ENCODE results near the gene TRIO.

DNA sequence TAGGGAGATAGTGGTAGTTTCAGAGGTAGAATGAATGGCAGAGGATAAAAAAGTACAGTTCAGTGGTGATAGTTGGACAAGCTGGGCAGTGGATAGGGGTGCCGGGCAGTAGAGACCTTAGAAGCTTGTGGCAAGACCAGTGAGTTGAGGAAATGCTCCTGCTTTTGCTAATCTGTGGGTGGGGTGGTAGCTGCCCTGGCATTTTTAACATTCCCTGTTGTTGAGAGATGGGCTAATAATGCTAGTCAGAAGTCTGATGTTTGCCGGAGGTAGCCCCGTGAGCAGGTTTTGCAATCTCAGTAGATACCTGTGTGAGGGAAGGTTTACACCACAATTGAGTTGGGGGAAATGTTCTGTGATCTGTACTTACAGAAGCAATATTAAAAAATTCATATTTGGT is 91.1 kb downstream of the TRIO start:
- TF ChIP-seq, protein P1, sequence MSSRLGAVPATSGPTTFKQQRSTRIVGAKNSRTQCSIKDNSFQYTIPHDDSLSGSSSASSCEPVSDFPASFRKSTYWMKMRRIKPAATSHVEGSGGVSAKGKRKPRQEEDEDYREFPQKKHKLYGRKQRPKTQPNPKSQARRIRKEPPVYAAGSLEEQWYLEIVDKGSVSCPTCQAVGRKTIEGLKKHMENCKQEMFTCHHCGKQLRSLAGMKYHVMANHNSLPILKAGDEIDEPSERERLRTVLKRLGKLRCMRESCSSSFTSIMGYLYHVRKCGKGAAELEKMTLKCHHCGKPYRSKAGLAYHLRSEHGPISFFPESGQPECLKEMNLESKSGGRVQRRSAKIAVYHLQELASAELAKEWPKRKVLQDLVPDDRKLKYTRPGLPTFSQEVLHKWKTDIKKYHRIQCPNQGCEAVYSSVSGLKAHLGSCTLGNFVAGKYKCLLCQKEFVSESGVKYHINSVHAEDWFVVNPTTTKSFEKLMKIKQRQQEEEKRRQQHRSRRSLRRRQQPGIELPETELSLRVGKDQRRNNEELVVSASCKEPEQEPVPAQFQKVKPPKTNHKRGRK (CRISPR knock-in tag; IDR thresholded peaks at IDR 0.05; ENCODE audit: borderline replicate concordance): no peak
- TF ChIP-seq, protein P2, sequence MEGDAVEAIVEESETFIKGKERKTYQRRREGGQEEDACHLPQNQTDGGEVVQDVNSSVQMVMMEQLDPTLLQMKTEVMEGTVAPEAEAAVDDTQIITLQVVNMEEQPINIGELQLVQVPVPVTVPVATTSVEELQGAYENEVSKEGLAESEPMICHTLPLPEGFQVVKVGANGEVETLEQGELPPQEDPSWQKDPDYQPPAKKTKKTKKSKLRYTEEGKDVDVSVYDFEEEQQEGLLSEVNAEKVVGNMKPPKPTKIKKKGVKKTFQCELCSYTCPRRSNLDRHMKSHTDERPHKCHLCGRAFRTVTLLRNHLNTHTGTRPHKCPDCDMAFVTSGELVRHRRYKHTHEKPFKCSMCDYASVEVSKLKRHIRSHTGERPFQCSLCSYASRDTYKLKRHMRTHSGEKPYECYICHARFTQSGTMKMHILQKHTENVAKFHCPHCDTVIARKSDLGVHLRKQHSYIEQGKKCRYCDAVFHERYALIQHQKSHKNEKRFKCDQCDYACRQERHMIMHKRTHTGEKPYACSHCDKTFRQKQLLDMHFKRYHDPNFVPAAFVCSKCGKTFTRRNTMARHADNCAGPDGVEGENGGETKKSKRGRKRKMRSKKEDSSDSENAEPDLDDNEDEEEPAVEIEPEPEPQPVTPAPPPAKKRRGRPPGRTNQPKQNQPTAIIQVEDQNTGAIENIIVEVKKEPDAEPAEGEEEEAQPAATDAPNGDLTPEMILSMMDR (IDR thresholded peaks at IDR 0.05): no peak
- TF ChIP-seq, protein P3, sequence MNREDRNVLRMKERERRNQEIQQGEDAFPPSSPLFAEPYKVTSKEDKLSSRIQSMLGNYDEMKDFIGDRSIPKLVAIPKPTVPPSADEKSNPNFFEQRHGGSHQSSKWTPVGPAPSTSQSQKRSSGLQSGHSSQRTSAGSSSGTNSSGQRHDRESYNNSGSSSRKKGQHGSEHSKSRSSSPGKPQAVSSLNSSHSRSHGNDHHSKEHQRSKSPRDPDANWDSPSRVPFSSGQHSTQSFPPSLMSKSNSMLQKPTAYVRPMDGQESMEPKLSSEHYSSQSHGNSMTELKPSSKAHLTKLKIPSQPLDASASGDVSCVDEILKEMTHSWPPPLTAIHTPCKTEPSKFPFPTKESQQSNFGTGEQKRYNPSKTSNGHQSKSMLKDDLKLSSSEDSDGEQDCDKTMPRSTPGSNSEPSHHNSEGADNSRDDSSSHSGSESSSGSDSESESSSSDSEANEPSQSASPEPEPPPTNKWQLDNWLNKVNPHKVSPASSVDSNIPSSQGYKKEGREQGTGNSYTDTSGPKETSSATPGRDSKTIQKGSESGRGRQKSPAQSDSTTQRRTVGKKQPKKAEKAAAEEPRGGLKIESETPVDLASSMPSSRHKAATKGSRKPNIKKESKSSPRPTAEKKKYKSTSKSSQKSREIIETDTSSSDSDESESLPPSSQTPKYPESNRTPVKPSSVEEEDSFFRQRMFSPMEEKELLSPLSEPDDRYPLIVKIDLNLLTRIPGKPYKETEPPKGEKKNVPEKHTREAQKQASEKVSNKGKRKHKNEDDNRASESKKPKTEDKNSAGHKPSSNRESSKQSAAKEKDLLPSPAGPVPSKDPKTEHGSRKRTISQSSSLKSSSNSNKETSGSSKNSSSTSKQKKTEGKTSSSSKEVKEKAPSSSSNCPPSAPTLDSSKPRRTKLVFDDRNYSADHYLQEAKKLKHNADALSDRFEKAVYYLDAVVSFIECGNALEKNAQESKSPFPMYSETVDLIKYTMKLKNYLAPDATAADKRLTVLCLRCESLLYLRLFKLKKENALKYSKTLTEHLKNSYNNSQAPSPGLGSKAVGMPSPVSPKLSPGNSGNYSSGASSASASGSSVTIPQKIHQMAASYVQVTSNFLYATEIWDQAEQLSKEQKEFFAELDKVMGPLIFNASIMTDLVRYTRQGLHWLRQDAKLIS (CRISPR knock-in tag; IDR thresholded peaks at IDR 0.05; ENCODE audit: borderline replicate concordance): no peak
- no peak for TF ChIP-seq CREM (CRISPR knock-in tag; IDR thresholded peaks at IDR 0.05)
- TF ChIP-seq, protein P4, sequence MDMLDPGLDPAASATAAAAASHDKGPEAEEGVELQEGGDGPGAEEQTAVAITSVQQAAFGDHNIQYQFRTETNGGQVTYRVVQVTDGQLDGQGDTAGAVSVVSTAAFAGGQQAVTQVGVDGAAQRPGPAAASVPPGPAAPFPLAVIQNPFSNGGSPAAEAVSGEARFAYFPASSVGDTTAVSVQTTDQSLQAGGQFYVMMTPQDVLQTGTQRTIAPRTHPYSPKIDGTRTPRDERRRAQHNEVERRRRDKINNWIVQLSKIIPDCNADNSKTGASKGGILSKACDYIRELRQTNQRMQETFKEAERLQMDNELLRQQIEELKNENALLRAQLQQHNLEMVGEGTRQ (CRISPR knock-in tag; IDR thresholded peaks at IDR 0.05): no peak
- TF ChIP-seq, protein P5, sequence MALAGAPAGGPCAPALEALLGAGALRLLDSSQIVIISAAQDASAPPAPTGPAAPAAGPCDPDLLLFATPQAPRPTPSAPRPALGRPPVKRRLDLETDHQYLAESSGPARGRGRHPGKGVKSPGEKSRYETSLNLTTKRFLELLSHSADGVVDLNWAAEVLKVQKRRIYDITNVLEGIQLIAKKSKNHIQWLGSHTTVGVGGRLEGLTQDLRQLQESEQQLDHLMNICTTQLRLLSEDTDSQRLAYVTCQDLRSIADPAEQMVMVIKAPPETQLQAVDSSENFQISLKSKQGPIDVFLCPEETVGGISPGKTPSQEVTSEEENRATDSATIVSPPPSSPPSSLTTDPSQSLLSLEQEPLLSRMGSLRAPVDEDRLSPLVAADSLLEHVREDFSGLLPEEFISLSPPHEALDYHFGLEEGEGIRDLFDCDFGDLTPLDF (CRISPR knock-in tag; IDR thresholded peaks at IDR 0.05): no peak
- TF ChIP-seq, protein P6, sequence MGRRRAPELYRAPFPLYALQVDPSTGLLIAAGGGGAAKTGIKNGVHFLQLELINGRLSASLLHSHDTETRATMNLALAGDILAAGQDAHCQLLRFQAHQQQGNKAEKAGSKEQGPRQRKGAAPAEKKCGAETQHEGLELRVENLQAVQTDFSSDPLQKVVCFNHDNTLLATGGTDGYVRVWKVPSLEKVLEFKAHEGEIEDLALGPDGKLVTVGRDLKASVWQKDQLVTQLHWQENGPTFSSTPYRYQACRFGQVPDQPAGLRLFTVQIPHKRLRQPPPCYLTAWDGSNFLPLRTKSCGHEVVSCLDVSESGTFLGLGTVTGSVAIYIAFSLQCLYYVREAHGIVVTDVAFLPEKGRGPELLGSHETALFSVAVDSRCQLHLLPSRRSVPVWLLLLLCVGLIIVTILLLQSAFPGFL (CRISPR knock-in tag; IDR thresholded peaks at IDR 0.05; ENCODE audit: borderline replicate concordance): no peak
